Vagina (tissue), 2 donors: ENCODE results near the gene USP12. TPM values are rescaled to one million over a fixed set of nuclear protein-coding genes. Genes with fewer than 3 reads are reported as not detected.

Experiments
- DNase-seq, 2 donors: peaks; one replicate each; pipeline ENCODE4 v3.0.0-alpha.2; 2017; ENCODE audit errors: extremely low spot score in 2 of 2
- H3K27ac ChIP-seq: fragments of 200-600 bp; sonication (generic); one replicate; pipeline ENCODE4 v1.5.1; 2019
- H3K27me3 ChIP-seq: fragments of 200-600 bp; sonication (generic); one replicate; pipeline ENCODE4 v1.5.1; 2019
- H3K36me3 ChIP-seq, 2 donors: fragments of 200-600 bp; sonication (generic); one replicate each; pipeline ENCODE4 v1.5.1; 2017 to 2019
- H3K4me1 ChIP-seq: fragments of 200-600 bp; sonication (generic); one replicate; pipeline ENCODE4 v1.5.1; 2019
- H3K4me3 ChIP-seq, 2 donors: fragments of 200-600 bp; sonication (generic); 1 replicate in 1 of 2; 2 replicates in 1 of 2; pipeline ENCODE4 v1.5.1; 2016 to 2019
- H3K9me3 ChIP-seq: fragments of 200-600 bp; sonication (generic); one replicate; pipeline ENCODE4 v1.5.1; 2019
- CTCF ChIP-seq, 3 experiments: fragments of 450-650 bp in 2 of 3; fragments of 200-600 bp in 1 of 3; sonication (generic) in 1 of 3; IDR thresholded peaks; one replicate each; pipeline ENCODE4 v1.5.1; 2017 to 2019; ENCODE audit warnings: antibody characterized with exemption in 3 of 3, mild to moderate bottlenecking in 2 of 3, moderate library complexity in 2 of 3
- POLR2A ChIP-seq, 2 donors: fragments of 450-650 bp; IDR thresholded peaks; one replicate each; pipeline ENCODE4 v1.6.1; 2017; ENCODE audit warnings: antibody characterized with exemption in 2 of 2, mild to moderate bottlenecking in 2 of 2, moderate library complexity in 2 of 2
- POLR2AphosphoS5 ChIP-seq, 2 donors: sonication (generic); formaldehyde crosslinking; IDR thresholded peaks; one replicate each; pipeline ENCODE4 v1.9.0; 2017; ENCODE audit warnings: antibody characterized with exemption in 2 of 2, mild to moderate bottlenecking in 2 of 2, low read depth in 1 of 2; ENCODE audit not compliant: insufficient read depth in 1 of 2
- intact Hi-C: fragments of 100-400 bp; cut with DNase I; formaldehyde crosslinking; loops from one replicate; pipeline ENCODE4 v1.15.1; 2023
- total RNA-seq: library from RNA; depleted of rRNA; stranded (reverse); fragments of >200 nt; gene quantifications from one replicate; pipeline ENCODE4 v1.2.3, GENCODE V29; 2016

Gene USP12
- total RNA-seq, 1 donor from 2014 or later, result 20.9 TPM

- intact Hi-C loops, result no loop called here
- peaks cover 5% of the 10 kb centered on the region for H3K4me1 ChIP-seq
- TF ChIP-seq CTCF (IDR thresholded peaks at IDR 0.05) (no peak), POLR2A (IDR thresholded peaks at IDR 0.05) (no peak), POLR2AphosphoS5 (IDR thresholded peaks at IDR 0.05; ENCODE audit: insufficient read depth in 1 of 2, low read depth in 1 of 2) (no peak)
- H3K9me3 ChIP-seq, result no peaks in the 10 kb centered on the region
- H3K36me3 ChIP-seq, result no peaks in the 10 kb centered on the region
- H3K4me3 ChIP-seq, result no peak overlapping the region
- DNase-seq, result no peak
- H3K27ac ChIP-seq, result no peak overlapping the region
- H3K27me3 ChIP-seq, result no peaks in the 10 kb centered on the region
Observed at GRCh38 chr13:27027086-27027667, 144.4 kb downstream of the USP12 start.

- Histone ChIP-seq H3K4me1 (peaks cover 7% of the 10 kb centered on the region), H3K4me3 (no peak overlapping the region), H3K36me3 (no peaks in the 10 kb centered on the region), H3K27me3 (no peaks in the 10 kb centered on the region), H3K9me3 (no peaks in the 10 kb centered on the region), H3K27ac (no peak overlapping the region)
- TF ChIP-seq CTCF (IDR thresholded peaks at IDR 0.05) (no peak), POLR2AphosphoS5 (IDR thresholded peaks at IDR 0.05; ENCODE audit: insufficient read depth in 1 of 2, low read depth in 1 of 2) (no peak), POLR2A (IDR thresholded peaks at IDR 0.05) (no peak)
- no peak for DNase-seq
- intact Hi-C loops, result no loop called here
Observed at GRCh38 chr13:27026396-27026795, 145.2 kb downstream of the USP12 start.

GRCh38 chr13:27024776-27025492 lies 146.7 kb downstream of the USP12 start:
- Histone ChIP-seq H3K36me3 (no peaks in the 10 kb centered on the region), H3K27me3 (no peaks in the 10 kb centered on the region), H3K4me3 (no peak overlapping the region), H3K9me3 (no peaks in the 10 kb centered on the region), H3K27ac (no peak overlapping the region), H3K4me1 (peaks cover 7% of the 10 kb centered on the region)
- intact Hi-C loops, result no loop called here
- DNase-seq, result no peak
- TF ChIP-seq POLR2AphosphoS5 (IDR thresholded peaks at IDR 0.05; ENCODE audit: insufficient read depth in 1 of 2, low read depth in 1 of 2) (no peak), POLR2A (IDR thresholded peaks at IDR 0.05) (no peak), CTCF (IDR thresholded peaks at IDR 0.05) (no peak)

DNA sequence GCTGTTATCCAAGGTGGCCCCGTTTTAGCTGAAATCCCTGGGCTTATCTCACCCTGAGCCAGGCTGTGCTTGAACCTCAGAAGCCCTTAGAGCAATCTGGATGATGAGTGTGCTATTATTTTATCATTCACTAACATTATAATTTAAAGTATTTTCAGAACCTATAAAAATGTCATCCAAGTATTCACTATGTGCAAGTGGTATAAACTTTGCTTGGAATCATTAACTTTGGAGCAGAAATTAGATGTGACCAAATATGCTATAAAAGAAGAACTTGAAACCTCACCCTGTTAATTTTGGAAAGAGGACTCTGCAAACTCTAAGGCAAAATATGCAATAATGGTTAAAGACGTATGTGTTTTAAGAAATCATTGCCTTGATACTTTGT lies 147.5 kb downstream of the USP12 start:
- no peak for TF ChIP-seq CTCF (IDR thresholded peaks at IDR 0.05)
- no peak for TF ChIP-seq POLR2A (IDR thresholded peaks at IDR 0.05)
- TF ChIP-seq POLR2AphosphoS5 (IDR thresholded peaks at IDR 0.05; ENCODE audit: insufficient read depth in 1 of 2, low read depth in 1 of 2), result no peak
- H3K27ac ChIP-seq, result no peak overlapping the region
- peaks cover 7% of the 10 kb centered on the region for H3K4me1 ChIP-seq
- no peak overlapping the region for H3K4me3 ChIP-seq
- no peaks in the 10 kb centered on the region for H3K36me3 ChIP-seq
- H3K27me3 ChIP-seq, result no peaks in the 10 kb centered on the region
- intact Hi-C loops, result no loop called here
- no peaks in the 10 kb centered on the region for H3K9me3 ChIP-seq
- DNase-seq, result no peak
